ENCODE results near the gene ANKRD39.

Gene ANKRD39

DNA sequence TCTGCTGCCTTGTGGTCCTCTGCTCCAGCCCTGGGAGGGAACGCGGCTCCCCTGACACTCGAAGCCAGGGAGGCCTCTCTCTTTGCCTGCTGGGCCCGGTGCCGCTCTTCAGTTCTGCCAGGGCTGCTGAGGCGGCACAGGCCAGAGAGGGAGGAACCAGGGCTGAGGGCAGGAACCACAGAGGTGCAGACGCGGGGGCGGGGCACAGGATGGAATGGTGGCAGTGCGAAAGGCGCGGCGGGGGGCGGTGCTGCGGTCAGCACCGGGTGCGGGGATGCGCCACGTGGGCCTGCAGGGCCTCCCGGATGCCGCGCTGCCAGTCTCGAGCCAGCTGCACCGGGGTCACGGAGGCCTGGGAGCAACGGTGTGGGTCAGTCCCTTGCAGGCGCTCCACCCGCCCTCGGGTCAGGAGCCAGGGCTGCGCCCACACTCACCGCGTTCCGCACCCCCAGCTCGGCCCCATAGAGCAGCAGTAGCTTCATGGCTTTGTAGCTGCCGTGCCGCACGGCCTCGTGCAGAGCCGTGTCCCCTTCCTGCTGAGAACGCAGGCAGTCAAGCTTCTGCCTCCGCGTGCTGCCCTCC is 18.4 kb downstream of the ANKRD39 start:
- H3F3A ChIP-seq (ENCODE audit: insufficient read depth, low read length) = peaks cover 19% of the 10 kb centered on the region; the same call in 1 of the 2 replicates
- TF ChIP-seq, protein P1, sequence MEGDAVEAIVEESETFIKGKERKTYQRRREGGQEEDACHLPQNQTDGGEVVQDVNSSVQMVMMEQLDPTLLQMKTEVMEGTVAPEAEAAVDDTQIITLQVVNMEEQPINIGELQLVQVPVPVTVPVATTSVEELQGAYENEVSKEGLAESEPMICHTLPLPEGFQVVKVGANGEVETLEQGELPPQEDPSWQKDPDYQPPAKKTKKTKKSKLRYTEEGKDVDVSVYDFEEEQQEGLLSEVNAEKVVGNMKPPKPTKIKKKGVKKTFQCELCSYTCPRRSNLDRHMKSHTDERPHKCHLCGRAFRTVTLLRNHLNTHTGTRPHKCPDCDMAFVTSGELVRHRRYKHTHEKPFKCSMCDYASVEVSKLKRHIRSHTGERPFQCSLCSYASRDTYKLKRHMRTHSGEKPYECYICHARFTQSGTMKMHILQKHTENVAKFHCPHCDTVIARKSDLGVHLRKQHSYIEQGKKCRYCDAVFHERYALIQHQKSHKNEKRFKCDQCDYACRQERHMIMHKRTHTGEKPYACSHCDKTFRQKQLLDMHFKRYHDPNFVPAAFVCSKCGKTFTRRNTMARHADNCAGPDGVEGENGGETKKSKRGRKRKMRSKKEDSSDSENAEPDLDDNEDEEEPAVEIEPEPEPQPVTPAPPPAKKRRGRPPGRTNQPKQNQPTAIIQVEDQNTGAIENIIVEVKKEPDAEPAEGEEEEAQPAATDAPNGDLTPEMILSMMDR (IDR thresholded peaks at IDR 0.05; ENCODE audit: low read length) = no peak
- TF ChIP-seq EZH2phosphoT487 (IDR thresholded peaks at IDR 0.05; ENCODE audit: low read length) = no peak
- TF ChIP-seq EZH2 (optimal IDR thresholded peaks at IDR 0.05; ENCODE audit: low read depth, low read length) = no peak
- H3K36me3 ChIP-seq (replicated peaks; ENCODE audit: insufficient read depth, low read length) = no peaks in the 10 kb centered on the region
- peak overlapping the region; percentile 64; the same call in 1 of the 2 replicates for H3K27ac ChIP-seq (ENCODE audit: low read length)
- peak; percentile 94 for DNase-seq
- no peak overlapping the region for H3K4me3 ChIP-seq (ENCODE audit: low read length)
- H3K79me2 ChIP-seq (ENCODE audit: low read length) = no peaks in the 10 kb centered on the region; the same call in 1 of the 2 replicates
- H2AFZ ChIP-seq (ENCODE audit: low read length) = peak overlapping the region; percentile 32; the same call in 1 of the 2 replicates
- H4K20me1 ChIP-seq (ENCODE audit: insufficient read depth, low read length) = no peaks in the 10 kb centered on the region
- H3K9me2 ChIP-seq (replicated peaks; ENCODE audit: insufficient read depth, low read length) = no peaks in the 10 kb centered on the region
- no peaks in the 10 kb centered on the region for H3K9me3 ChIP-seq (replicated peaks; ENCODE audit: insufficient read depth, low read length)
- peak overlapping the region; percentile 49 for H3K4me2 ChIP-seq (ENCODE audit: low read depth, low read length)
- peaks cover 22% of the 10 kb centered on the region for H3K4me1 ChIP-seq (ENCODE audit: low read length)
- H3K9ac ChIP-seq (ENCODE audit: low read length) = peak overlapping the region; percentile 46; the same call in 1 of the 2 replicates
- H3K27me3 ChIP-seq (replicated peaks; ENCODE audit: insufficient read depth, low read length) = no peaks in the 10 kb centered on the region

DNA sequence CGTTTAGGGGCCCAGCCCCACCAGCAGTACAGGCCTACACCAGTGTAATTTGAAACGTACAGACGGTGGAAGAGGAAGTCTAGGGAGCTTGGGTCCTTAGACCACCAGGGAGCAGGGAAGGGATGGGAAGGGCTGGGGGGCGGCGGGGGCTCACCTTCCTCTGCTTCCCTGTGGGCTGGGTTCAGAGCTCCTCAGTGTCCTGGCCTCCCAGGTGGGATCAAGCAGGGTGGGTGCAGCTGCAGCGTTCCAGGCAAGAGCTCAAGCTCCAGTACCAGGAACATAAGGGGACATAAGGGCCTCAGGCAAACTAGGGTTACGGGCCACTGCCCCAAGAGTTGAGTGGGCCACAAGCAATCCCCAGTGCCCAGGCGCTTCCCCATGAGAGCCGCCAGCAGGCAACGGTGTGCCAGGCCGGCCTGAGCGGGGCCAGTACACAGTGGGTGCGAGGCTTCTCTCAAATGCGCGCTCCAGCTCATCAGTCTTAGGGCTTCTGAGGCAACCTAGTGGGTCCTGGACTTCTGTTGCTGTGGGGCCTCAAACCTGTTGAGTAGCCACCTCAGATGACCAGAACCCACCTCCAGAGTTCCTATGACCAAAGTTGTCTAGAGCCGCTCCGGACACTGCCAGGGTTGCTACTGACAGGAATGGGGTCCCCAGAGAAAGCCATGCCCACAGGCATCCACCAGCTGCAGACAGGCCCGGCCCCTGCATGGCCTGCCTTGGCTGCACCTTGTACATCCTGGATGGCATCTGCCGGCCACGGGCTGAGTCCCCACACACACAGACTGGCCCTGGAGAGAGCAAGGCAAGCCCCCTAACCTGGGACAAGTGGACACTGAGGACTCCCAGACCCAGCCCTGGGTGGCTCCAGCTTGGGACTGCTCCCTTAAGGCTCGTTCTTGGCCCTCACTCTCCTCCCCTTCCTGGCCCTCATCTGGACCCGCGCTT is 19.2 kb downstream of the ANKRD39 start:
- H3K27me3 ChIP-seq (replicated peaks; ENCODE audit: insufficient read depth, low read length) = no peaks in the 10 kb centered on the region
- no peak for TF ChIP-seq EZH2phosphoT487 (IDR thresholded peaks at IDR 0.05; ENCODE audit: low read length)
- TF ChIP-seq, protein P1 (IDR thresholded peaks at IDR 0.05; ENCODE audit: low read length) = no peak
- TF ChIP-seq EZH2 (optimal IDR thresholded peaks at IDR 0.05; ENCODE audit: low read depth, low read length) = no peak
- no peaks in the 10 kb centered on the region for H3K9me3 ChIP-seq (replicated peaks; ENCODE audit: insufficient read depth, low read length)
- no peak for DNase-seq
- H3K79me2 ChIP-seq (ENCODE audit: low read length) = no peaks in the 10 kb centered on the region; the same call in 1 of the 2 replicates
- H3K36me3 ChIP-seq (replicated peaks; ENCODE audit: insufficient read depth, low read length) = no peaks in the 10 kb centered on the region
- H4K20me1 ChIP-seq (ENCODE audit: insufficient read depth, low read length) = no peaks in the 10 kb centered on the region
- H3K4me3 ChIP-seq (ENCODE audit: low read length) = no peak overlapping the region
- H2AFZ ChIP-seq (ENCODE audit: low read length) = peak overlapping the region; percentile 32; the same call in 1 of the 2 replicates
- no peaks in the 10 kb centered on the region for H3K9me2 ChIP-seq (replicated peaks; ENCODE audit: insufficient read depth, low read length)
- H3K4me2 ChIP-seq (ENCODE audit: low read depth, low read length) = peak overlapping the region; percentile 49; the same call in 1 of the 2 replicates
- peak overlapping the region; percentile 46; the same call in 1 of the 2 replicates for H3K9ac ChIP-seq (ENCODE audit: low read length)
- peaks cover 17% of the 10 kb centered on the region; the same call in 1 of the 2 replicates for H3F3A ChIP-seq (ENCODE audit: insufficient read depth, low read length)
- peak overlapping the region; percentile 64; the same call in 1 of the 2 replicates for H3K27ac ChIP-seq (ENCODE audit: low read length)
- H3K4me1 ChIP-seq (ENCODE audit: low read length) = peaks cover 22% of the 10 kb centered on the region

DNA sequence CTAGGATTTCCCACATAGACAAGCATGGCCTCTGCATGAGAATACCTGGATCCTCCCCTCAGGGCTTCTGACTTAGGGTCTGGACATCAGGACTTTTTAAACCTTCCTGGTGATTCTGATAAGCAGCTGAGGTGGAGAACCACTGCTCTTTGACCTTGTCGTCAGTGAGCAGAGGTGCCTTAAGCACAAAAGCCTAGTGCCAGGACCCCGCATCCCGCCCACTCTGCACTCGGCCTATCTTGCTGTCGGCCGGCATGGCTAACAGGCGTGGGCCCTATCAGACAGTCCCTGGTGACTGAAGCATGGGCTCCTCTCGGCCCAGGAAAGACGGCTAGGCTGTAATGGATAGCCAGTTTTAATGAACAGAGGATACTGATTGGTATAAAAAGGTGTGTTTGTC is 20.2 kb downstream of the ANKRD39 start:
- Histone ChIP-seq H3K4me2 (ENCODE audit: low read depth, low read length) (no peak overlapping the region), H3K9ac (ENCODE audit: low read length) (no peak overlapping the region)

More for the DNA sequence above, 20.2 kb downstream of the ANKRD39 start:
- no peak for DNase-seq
- Histone ChIP-seq H3K36me3 (replicated peaks; ENCODE audit: insufficient read depth, low read length) (no peaks in the 10 kb centered on the region), H3K79me2 (ENCODE audit: low read length) (no peaks in the 10 kb centered on the region; the same call in 1 of the 2 replicates), H3K4me1 (ENCODE audit: low read length) (peaks cover 22% of the 10 kb centered on the region), H3K4me3 (ENCODE audit: low read length) (no peak overlapping the region), H3K27me3 (replicated peaks; ENCODE audit: insufficient read depth, low read length) (no peaks in the 10 kb centered on the region), H4K20me1 (ENCODE audit: insufficient read depth, low read length) (no peaks in the 10 kb centered on the region), H3K9me3 (replicated peaks; ENCODE audit: insufficient read depth, low read length) (no peaks in the 10 kb centered on the region), H3K27ac (ENCODE audit: low read length) (no peak overlapping the region), H2AFZ (ENCODE audit: low read length) (no peak overlapping the region), H3K9me2 (replicated peaks; ENCODE audit: insufficient read depth, low read length) (no peaks in the 10 kb centered on the region), H3F3A (ENCODE audit: insufficient read depth, low read length) (peaks cover 17% of the 10 kb centered on the region; the same call in 1 of the 2 replicates)
- no peak for TF ChIP-seq EZH2 (optimal IDR thresholded peaks at IDR 0.05; ENCODE audit: low read depth, low read length)
- TF ChIP-seq EZH2phosphoT487 (IDR thresholded peaks at IDR 0.05; ENCODE audit: low read length) = no peak
- TF ChIP-seq, protein P1 (IDR thresholded peaks at IDR 0.05; ENCODE audit: low read length) = no peak
